ENCODE results near the gene FARP1.

- TF ChIP-seq CTCF (IDR thresholded peaks at IDR 0.05) (no peak), POLR2A (IDR thresholded peaks at IDR 0.05) (no peak)
Observed at GRCh38 chr13:98368019-98368418, 225.1 kb downstream of the FARP1 start.
